ENCODE measurements around the gene STARD3. TPM values are rescaled to one million over a fixed set of nuclear protein-coding genes. Genes with fewer than 3 reads are reported as not detected.

Gene STARD3
- polyA plus RNA-seq, 1 donor from 2014 or later: 105 TPM

- Histone ChIP-seq H3F3A (ENCODE audit: insufficient read depth, low read length, poor library complexity, severe bottlenecking) (no peaks in the 10 kb centered on the region), H2AFZ (ENCODE audit: low read depth, low read length) (no peak overlapping the region), H3K4me2 (ENCODE audit: low read length) (no peak overlapping the region), H3K27me3 (ENCODE audit: insufficient read depth, low read depth, low read length) (peaks cover 100% of the 10 kb centered on the region), H4K20me1 (ENCODE audit: insufficient read depth) (no peaks in the 10 kb centered on the region), H3K36me3 (ENCODE audit: insufficient read depth, low read length) (no peaks in the 10 kb centered on the region), H3K9me3 (ENCODE audit: low read length) (no peaks in the 10 kb centered on the region), H3K27ac (ENCODE audit: low read length) (no peak overlapping the region), H3K9me2 (ENCODE audit: insufficient read depth, low read length) (no peaks in the 10 kb centered on the region), H3K9ac (ENCODE audit: low read length) (no peak overlapping the region), H3K4me3 (ENCODE audit: low read length) (no peak overlapping the region), H3K79me2 (replicated peaks; ENCODE audit: insufficient read depth, low read length) (no peaks in the 10 kb centered on the region)
- TF ChIP-seq EP300 (conservative IDR thresholded peaks at IDR 0.05; ENCODE audit: poor library complexity, severe bottlenecking) (no peak), EZH2 (IDR thresholded peaks at IDR 0.05; ENCODE audit: borderline replicate concordance, insufficient read depth, low read length, poor library complexity, severe bottlenecking) (peak; percentile 46)
Observed at GRCh38 chr17:39598630-39599003, 38.3 kb upstream of the STARD3 start.

GRCh38 chr17:39599004-39599664 is 37.8 kb upstream of the STARD3 start:
- Histone ChIP-seq H3K79me2 (replicated peaks; ENCODE audit: insufficient read depth, low read length) (no peaks in the 10 kb centered on the region), H3F3A (ENCODE audit: insufficient read depth, low read length, poor library complexity, severe bottlenecking) (no peaks in the 10 kb centered on the region), H3K27me3 (ENCODE audit: insufficient read depth, low read depth, low read length) (peaks cover 100% of the 10 kb centered on the region), H3K9ac (ENCODE audit: low read length) (no peak overlapping the region), H4K20me1 (ENCODE audit: insufficient read depth) (no peaks in the 10 kb centered on the region), H3K27ac (ENCODE audit: low read length) (no peak overlapping the region), H3K4me3 (ENCODE audit: low read length) (no peak overlapping the region), H3K36me3 (ENCODE audit: insufficient read depth, low read length) (no peaks in the 10 kb centered on the region), H2AFZ (ENCODE audit: low read depth, low read length) (no peak overlapping the region), H3K4me2 (ENCODE audit: low read length) (no peak overlapping the region), H3K9me2 (ENCODE audit: insufficient read depth, low read length) (no peaks in the 10 kb centered on the region), H3K9me3 (ENCODE audit: low read length) (no peaks in the 10 kb centered on the region)
- TF ChIP-seq TAF1 (IDR thresholded peaks at IDR 0.05; ENCODE audit: low read depth): no peak
- no peak for TF ChIP-seq EP300 (conservative IDR thresholded peaks at IDR 0.05; ENCODE audit: poor library complexity, severe bottlenecking)
- no peak for TF ChIP-seq SMC3 (conservative IDR thresholded peaks at IDR 0.05; ENCODE audit: poor library complexity)

GRCh38 chr17:39599665-39600231 is 37.2 kb upstream of the STARD3 start:
- H4K20me1 ChIP-seq (ENCODE audit: insufficient read depth): no peaks in the 10 kb centered on the region
- no peaks in the 10 kb centered on the region for H3F3A ChIP-seq (ENCODE audit: insufficient read depth, low read length, poor library complexity, severe bottlenecking)
- H3K79me2 ChIP-seq (replicated peaks; ENCODE audit: insufficient read depth, low read length): no peaks in the 10 kb centered on the region
- no peak overlapping the region for H3K27ac ChIP-seq (ENCODE audit: low read length)
- TF ChIP-seq POLR2AphosphoS5 (IDR thresholded peaks at IDR 0.05) (no peak), TAF1 (IDR thresholded peaks at IDR 0.05; ENCODE audit: low read depth) (no peak), MXI1 (conservative IDR thresholded peaks at IDR 0.05; ENCODE audit: poor library complexity, severe bottlenecking) (no peak), CTCF (IDR thresholded peaks at IDR 0.05; ENCODE audit: poor library complexity, severe bottlenecking) (no peak), REST (IDR thresholded peaks at IDR 0.05; ENCODE audit: borderline replicate concordance) (no peak), EZH2 (IDR thresholded peaks at IDR 0.05; ENCODE audit: borderline replicate concordance, insufficient read depth, low read length, poor library complexity, severe bottlenecking) (peak; percentile 69)
- H3K9me2 ChIP-seq (ENCODE audit: insufficient read depth, low read length): no peaks in the 10 kb centered on the region
- H3K36me3 ChIP-seq (ENCODE audit: insufficient read depth, low read length): no peaks in the 10 kb centered on the region
- H3K4me2 ChIP-seq (ENCODE audit: low read length): no peak overlapping the region
- H3K27me3 ChIP-seq (ENCODE audit: insufficient read depth, low read depth, low read length): peaks cover 100% of the 10 kb centered on the region
- H3K9ac ChIP-seq (ENCODE audit: low read length): no peak overlapping the region
- H2AFZ ChIP-seq (ENCODE audit: low read depth, low read length): no peak overlapping the region
- H3K9me3 ChIP-seq (ENCODE audit: low read length): no peaks in the 10 kb centered on the region
- no peak overlapping the region for H3K4me3 ChIP-seq (ENCODE audit: low read length)

All from neural cell (in vitro differentiated cells).